HG03575 (cell line): ENCODE measurements around the gene BCL2L14.
"Not testable (repeated sequence)": the region's sequence is repeated elsewhere in the genome, so short reads cannot be mapped to it uniquely, and the experiment has no call there.

Experiments
- ATAC-seq: cut with Tn5 transposase; IDR thresholded peaks from one replicate; pipeline ENCODE4 v1.9.1; 2021; ENCODE audit not compliant: unreplicated experiment, insufficient number of reproducible peaks, low FRiP score; ENCODE audit errors: extremely low read depth

BCL2L14 gene

DNA sequence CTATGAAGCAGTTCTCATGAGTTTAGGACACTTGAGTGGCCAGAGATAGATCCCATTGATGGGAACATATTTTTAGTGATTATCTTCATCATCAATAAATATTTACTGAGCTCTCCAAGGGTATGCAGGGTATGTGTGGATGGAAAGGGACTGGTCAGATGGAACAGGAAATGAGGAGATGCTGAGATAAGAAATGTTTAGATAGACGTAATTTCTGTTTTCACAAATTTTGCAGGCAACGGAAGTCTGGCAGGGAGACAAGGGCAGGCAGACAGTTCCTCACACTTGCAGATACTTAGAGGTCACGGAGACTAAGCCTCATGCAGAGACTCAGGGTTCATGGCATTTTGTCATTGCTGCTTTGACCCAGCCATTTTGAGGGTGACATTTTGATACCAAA, 24.3 kb downstream of the BCL2L14 start:
- ATAC-seq, result no peak

DNA sequence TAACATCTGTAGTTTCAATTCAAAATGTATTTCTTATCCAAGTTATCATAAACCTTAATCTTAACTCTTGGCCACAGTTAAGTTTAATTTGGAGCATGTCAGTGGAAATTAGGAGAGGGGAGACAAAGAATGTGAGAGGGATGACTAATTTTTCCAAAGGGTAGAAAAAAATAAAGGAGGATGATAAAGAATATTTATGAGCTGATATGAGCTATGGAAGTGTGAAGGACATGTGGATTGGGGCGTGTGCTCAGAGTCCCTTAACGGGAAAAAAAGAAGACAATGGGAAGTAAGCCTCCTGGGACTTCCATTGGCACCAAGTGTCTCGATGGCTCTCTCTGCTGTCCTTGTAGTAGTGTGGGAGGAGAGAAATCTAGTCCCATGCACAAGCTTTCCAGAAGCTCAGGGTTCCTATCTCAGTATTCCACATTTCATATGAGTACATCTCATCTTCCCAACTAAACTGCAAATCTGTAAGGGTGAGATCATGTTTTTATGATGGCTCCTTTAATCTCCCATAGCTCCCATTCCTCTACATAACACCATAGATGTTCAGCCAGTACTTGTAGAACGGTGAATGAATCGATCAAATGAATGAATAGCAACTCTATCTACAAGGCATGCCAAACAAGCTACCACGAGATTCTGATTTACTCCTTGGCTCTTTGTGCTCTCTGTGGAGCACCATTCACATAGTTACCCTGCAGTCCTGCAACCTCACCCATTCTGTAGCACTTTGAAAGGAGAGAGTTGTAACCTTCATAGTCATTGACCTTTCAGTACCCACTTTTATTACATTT, 27.4 kb downstream of the BCL2L14 start:
- ATAC-seq, result no peak

DNA sequence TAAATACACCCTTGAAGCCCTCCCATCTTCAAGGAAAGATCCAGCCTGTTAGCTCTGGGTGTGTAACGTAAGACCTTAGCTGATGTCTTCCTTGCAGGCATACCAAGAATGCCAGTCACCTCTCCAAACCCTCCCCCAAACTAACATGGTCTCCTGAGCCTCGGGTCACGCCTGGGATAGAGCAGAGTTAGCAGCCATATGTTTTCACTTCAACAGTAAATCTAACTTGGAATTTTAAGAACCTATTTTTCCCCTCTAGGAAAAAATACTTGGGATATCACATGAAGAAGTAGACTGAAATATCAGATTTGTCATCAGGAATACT, 27.9 kb downstream of the BCL2L14 start:
- no peak for ATAC-seq

DNA sequence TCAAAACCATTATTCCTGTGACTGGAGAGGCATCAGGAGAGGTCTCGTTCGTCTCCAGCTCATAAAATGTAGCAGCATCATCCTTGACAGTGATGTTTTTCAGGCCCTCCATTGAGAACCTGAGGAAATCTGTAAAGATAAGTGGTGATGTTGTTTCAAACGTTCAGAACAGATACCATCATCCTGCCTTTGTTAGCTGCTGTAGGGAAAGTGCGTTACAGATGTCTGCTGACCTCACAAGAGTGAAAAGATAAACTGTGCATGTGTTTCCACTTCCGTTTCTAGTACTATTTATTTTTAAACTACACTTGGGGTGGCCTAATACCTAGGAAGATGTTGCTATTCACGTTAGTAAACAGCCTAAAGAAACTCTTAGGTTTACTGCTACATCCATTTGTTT, 28.4 kb downstream of the BCL2L14 start:
- ATAC-seq, result no peak

DNA sequence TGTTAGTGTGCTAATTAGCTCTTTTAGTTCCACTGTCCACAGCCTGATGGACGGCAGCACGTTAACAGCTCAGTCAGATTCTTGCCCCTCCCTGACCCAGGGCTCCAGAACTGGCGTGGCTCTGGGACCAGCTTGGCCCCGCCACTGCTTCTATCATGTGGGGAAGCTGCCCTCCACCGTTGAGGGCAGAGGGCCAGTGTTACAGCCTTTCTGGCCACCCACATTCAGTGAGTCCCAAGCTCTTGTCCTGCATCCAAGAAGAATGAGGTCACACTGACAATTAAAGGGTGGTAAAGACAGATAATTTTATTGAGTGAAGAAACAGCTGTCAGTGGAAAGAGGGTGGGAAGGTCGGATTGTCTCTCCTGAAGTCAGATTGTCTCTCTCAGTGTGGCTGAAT, 36.9 kb downstream of the BCL2L14 start:
- no peak for ATAC-seq

DNA sequence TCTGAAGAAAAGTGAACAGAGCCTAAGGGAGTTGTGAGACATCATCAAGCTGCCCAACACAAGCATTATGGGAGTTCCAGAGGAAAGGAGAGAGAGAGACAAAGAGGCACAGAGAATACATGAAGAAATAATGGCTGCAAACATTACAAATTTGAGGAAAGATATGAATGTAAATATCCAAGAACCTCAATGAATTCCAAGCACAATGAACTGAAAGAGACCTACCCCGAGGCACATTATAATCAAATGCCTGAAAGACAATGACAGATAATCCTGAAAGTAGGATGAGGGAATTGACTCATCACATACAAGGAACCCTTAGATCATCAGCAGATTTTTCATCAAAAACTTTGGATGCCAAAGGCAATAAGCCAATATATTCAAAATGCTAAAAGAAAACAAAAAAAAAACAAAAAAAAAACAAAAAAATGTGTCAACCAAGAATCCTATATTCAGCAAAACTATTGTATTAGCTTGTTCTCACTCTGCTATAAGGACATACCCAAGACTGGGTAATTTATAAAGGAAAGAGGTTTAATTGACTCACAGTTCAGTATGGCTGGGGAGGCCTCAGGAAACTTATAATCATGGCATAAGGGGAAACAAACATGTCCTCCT, 37.8 kb downstream of the BCL2L14 start:
- ATAC-seq, result no peak

DNA sequence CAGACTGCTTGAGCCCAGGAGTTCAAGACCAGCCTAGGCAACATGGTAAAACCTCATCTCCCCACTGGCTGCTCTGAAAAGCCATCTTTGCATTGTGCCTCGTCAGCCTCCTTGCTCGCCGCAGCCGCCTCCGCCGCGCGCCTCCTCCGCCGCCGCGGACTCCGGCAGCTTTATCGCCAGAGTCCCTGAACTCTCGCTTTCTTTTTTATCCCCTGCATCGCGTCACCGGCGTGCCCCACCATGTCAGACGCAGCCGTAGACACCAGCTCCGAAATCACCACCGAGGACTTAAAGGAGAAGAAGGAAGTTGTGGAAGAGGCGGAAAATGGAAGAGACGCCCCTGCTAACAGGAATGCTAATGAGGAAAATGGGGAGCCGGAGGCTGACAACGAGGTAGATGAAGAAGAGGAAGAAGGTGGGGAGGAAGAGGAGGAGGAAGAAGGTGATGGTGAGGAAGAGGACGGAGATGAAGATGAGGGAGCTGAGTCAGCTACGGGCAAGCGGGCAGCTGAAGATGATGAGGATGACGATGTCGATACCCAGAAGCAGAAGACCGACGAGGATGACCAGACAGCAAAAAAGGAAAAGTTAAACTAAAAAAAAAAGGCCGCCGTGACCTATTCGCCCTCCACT, 40.3 kb downstream of the BCL2L14 start:
- not testable (repeated sequence) for ATAC-seq

DNA sequence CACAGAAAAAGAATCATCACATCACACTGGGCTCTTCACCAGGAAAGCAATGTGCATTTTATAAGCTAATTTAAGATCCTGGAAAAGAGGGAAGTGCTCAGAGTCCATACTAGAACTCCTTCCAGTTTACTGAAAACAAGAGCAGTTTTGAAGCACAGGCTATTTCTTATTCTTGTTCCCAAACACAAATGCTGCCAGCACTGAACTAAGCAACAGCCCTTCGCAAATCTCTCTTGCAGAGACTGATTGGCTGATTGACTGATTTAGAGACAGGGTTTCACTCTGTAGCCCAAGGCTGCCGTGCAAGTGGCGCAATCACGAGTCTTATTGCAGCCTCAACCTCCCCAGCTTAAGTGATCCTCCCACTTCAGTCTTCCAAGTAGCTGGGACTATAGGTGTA, 44.8 kb downstream of the BCL2L14 start:
- ATAC-seq, result no peak

DNA sequence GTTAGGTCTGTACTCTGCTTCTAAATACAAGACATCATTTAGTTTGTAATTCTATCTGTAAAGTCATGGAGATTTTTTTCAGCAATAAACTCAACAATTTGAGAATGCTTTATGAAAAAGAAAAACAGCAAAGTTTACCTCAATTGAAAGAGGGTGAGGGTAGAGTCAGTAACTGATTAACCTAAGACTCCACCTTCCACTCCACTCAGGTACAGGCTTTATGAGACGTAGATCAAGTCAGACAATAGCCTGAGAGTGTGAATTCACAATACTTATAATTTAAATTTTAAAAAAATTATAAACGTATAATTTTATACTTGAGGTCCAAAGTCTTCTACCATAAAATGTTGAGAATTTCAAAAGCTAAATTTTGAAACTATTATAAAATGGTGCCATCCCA, 45.9 kb downstream of the BCL2L14 start:
- ATAC-seq, result no peak

DNA sequence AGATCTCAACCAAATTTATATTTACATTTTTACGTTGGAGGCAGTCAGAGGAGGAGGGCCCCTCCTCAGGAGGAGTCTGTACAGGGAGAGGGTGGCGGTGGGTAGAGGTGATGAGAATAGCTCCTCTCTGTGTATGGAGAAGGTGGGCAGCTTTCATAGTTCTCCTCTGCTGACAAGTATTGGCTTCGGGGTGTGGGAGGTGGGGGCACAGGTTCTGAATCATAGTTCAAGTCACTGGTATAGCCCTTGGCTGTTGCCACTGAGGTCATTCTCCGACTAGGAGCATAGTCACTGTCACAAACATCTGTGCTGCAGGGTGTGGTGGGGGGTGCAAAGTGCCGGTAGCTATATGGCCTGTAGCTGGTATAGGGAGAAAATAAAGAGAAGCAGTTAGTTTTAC, 50.3 kb downstream of the BCL2L14 start:
- ATAC-seq, result no peak

DNA sequence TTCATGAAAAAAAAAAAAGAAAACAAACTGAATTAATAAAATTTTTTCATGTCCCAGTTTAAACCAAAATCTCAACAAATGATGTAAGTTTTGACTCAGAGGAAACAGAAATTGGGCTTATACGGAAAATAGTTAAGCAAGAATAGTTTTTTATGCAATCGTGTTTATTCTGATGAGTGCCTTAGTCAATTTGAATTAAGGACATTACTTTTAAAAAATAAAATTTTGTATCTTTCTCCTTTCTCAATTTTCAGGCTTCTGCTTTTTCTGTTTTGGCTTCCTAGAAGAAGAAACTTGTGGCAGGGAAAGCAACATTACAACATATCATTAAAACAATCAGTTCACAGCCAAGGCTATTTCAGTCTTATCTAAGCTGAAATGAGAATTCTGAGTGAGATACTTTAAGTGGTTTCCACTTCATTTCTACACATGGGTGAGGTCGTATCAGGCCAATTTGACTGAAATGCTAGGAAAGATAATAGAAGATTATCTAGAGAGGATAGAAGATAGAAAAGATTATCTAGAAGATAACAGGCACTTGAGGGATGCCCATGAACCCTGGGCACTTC, 52.4 kb downstream of the BCL2L14 start:
- ATAC-seq, result no peak

DNA sequence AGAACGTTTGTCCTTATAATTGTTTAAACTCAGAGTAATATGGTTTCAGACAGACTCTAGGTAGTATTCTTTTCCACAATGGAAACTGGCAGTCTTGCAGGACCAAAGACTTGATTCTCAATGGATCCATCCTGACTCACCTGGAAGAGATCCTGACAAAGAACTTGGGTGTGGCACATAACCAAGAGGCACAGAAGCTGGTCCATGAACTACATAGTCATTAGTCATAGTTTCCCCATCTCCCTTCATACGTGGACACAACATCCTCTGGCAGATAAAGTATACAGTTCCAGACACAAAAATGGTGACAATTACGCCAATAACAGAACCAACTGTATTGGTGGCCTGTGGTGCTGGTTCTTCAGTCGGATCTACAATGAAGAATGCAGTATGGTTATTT, 55.8 kb downstream of the BCL2L14 start:
- ATAC-seq, result no peak

DNA sequence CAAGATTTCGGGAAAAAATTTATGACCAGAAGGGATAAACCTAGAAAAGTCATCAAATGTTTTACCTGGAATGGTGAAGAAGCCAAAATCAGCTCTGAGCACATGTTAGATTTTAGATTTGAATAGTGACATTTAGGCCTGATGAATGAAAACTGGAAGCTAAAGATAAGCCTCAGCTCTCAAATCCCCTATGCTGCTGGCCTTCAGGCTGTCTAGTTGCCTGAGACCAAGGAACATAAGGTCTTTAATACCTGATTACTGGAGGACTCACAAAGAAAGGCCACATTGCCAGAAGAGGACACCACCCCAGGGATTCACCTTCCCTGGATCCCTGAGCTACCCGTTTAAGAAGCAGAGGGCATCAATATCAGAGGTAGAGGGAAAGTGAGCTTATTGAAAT, 56.6 kb downstream of the BCL2L14 start:
- no peak for ATAC-seq

DNA sequence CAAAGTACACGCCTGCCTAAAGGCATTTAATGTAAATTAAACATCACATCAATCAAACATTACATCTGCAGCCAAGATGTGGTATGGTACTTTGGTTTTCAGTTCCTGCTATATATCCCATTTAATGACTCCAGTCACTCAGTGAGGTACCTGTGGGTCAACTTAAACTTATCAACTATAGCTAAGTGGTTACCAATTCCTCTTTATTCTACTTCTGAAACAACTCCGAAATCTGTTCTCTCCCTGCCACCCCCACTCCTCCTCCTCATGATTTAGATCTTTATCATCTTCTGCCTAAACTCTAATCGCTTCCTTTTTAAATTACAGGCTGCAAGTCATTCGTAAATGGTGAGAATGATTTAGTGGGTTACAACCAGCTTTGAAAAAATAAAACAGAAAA, 57.9 kb downstream of the BCL2L14 start:
- ATAC-seq, result no peak

DNA sequence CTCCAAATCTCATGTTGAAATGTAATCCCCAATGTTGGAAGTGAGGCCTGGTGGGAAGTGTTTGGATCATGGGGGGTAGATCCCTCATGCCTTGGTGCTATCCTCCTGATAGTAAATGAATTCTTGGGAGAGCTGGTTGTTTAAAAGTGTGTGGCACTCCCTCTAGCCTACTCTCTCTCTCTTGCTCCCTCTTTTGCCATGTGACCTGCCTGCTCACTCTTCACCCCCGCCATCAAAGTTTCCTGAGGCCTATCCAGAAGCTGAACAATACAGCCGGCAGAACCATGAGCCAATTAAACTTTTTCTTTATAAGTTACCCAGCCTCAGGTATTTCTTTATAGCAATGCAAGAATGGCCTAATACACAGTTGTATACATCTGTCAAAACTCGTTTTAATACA, 62.5 kb downstream of the BCL2L14 start:
- ATAC-seq, result no peak

DNA sequence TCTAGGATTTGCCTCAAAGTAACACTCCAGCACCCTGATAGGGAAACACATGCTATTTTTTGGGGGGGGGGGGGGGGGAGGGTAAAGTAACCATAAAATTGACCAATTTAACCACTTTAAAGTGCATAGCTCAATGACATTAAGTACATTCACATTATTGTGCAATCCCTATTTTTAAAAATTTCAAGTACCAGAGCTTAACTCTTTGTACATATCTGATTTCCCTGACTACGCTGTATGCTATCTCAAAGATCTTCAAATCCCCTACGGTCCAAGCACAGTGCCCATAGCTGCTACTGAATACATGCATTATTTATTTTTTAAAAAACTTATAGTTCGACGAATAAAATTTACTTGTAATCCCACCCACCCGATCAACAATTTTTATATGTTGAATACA, 63.0 kb downstream of the BCL2L14 start:
- ATAC-seq, result no peak

DNA sequence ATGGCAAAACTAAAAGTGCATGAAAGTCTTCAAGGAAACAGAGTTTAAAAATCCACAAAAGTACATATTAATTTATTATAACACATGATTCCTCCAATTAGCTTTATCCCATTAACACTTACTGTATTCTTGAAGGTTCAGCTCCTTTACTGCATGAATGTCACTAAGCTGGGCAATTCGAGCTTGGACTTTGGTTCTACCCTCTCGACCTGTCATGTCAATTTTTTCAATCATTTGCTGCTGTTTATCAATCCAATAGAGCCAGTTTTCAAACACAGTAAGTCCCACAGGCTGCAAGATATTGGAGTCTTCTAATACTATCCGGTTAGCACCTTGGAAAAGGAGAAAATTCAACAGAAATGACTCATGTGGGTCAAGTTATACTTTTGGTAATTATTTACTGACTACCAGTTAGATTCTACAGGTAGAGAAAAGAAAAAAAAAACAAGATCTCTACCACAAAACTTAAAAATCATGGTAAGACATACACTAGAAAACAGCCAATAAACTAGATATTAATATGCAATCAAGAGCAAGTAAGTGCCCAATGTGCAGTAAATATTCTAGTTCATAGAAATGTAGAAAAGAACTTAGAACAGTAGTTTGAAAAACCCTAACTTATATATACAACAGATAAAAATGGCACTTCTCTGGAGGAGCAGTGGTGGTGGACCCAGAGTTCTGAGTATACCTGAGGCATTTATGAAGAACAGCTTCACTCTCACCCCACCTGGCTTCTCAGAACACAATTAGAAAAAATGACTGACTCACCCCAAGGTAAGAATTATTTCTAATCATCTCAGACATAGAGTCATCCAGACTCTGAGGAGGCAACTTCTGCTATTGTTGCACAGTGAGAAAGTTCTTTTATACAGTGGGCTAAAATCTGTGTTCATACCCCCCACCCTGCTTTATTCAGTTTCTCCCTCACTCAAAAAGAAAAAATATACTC, 67.7 kb downstream of the BCL2L14 start:
- no peak for ATAC-seq

DNA sequence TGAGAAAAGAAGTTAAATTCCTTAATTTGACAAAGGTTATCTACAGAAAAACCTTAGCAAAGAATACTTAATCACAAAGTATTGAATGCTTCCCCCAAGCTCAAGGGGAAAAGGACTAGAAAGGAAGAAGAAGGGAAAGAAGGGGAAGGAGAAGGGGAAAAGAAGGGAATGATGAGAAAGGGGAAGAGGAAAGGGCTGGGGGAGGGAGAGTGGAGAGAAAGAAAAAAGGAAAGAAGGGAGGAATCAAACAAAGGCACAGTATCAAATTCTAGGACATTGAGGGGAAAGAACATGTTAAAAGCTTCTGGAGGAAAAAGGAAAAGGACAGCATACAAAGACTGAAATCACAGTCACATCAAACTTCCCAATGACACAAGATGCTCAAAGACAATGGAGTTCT, 70.3 kb downstream of the BCL2L14 start:
- no peak for ATAC-seq

DNA sequence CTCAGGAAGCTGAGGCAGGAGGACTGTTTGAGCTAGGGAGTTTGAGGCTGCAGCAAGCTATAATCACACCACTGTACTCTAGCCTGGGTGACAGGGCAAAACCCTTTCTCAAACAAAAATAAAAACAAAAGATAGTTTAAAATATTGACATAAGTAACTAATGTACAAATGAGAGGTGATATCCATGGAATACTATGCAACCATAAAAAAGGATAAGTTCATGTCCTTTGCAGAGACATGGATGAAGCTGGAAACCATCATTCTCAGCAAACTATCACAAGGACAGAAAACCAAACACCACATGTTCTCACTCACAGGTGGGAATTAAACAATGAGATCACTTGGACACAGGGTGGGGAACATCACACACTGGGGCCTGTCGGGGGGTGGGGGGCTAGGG, 73.8 kb downstream of the BCL2L14 start:
- ATAC-seq, result not testable (repeated sequence)
